Fibroblast of the aortic adventitia (primary cell): Measurements from ENCODE around the gene IFNL3. TPM values are rescaled to one million over a fixed set of nuclear protein-coding genes. Genes with fewer than 3 reads are reported as not detected.

ENCODE experiments used
- DNase-seq: peaks from one replicate; pipeline ENCODE4 v3.0.0-alpha.2; 2010; ENCODE audit warnings: low read depth
- H3K4me3 ChIP-seq: 2 replicates; pipeline ENCODE4 v1.5.1; 2011; ENCODE audit warnings: low read depth, mild to moderate bottlenecking, control low read depth, low read length, moderate library complexity
- total RNA-seq: library from RNA; depleted of rRNA; stranded (reverse); fragments of >200 nt; gene quantifications from 2 replicates; pipeline ENCODE4 v1.2.3, GENCODE V29; 2012; ENCODE audit warnings: low replicate concordance
- TF ChIP-seq, protein P1 (sequence below): IDR thresholded peaks from 2 replicates; pipeline ENCODE4 v1.5.1; 2011; ENCODE audit warnings: mild to moderate bottlenecking, low read length, control low read depth, inconsistent platforms; ENCODE audit not compliant: insufficient read depth

The IFNL3 gene
- total RNA-seq, 1 donor, result not detected

GRCh38 chr19:39262496-39262895 lies 17.7 kb upstream of the IFNL3 start:
- no peak for DNase-seq
- TF ChIP-seq, protein P1, sequence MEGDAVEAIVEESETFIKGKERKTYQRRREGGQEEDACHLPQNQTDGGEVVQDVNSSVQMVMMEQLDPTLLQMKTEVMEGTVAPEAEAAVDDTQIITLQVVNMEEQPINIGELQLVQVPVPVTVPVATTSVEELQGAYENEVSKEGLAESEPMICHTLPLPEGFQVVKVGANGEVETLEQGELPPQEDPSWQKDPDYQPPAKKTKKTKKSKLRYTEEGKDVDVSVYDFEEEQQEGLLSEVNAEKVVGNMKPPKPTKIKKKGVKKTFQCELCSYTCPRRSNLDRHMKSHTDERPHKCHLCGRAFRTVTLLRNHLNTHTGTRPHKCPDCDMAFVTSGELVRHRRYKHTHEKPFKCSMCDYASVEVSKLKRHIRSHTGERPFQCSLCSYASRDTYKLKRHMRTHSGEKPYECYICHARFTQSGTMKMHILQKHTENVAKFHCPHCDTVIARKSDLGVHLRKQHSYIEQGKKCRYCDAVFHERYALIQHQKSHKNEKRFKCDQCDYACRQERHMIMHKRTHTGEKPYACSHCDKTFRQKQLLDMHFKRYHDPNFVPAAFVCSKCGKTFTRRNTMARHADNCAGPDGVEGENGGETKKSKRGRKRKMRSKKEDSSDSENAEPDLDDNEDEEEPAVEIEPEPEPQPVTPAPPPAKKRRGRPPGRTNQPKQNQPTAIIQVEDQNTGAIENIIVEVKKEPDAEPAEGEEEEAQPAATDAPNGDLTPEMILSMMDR, result no peak
- no peak overlapping the region for H3K4me3 ChIP-seq

GRCh38 chr19:39261704-39262103 lies 16.9 kb upstream of the IFNL3 start:
- H3K4me3 ChIP-seq, result no peak overlapping the region
- no peak for DNase-seq
- TF ChIP-seq, protein P1, result no peak

- DNase-seq, result no peak
- TF ChIP-seq, protein P1, result no peak
- no peak overlapping the region for H3K4me3 ChIP-seq
These were observed 12.4 kb upstream of the IFNL3 start for GRCh38 chr19:39257227-39257626.

GRCh38 chr19:39254531-39255345 lies 9.9 kb upstream of the IFNL3 start:
- no peak overlapping the region for H3K4me3 ChIP-seq
- TF ChIP-seq, protein P1, result no peak
- DNase-seq, result no peak

- TF ChIP-seq, protein P1, result no peak
- DNase-seq, result no peak
- no peak overlapping the region for H3K4me3 ChIP-seq
These were observed 8.8 kb upstream of the IFNL3 start for GRCh38 chr19:39253374-39254149.

DNA sequence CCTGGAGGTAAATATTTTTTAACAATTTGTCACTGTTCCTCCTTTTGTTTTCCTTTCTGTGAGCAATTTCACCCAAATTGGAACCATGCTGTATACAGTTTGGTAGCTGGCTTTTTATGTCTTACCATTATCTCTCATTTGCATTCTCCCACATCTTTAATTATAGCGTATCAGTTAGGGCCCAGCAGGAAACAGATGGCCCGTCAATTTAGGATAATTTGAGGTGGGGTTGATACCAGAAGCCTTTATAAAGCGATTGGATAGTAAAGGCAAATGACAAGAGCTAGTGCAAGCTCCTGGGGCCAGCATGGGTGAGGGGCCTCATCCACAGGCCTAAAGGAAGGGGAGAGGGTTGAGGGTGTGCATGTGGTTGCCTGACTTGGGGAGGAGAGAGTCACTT lies 7.7 kb upstream of the IFNL3 start:
- no peak overlapping the region for H3K4me3 ChIP-seq
- DNase-seq, result no peak

More for the DNA sequence above, 7.7 kb upstream of the IFNL3 start:
- TF ChIP-seq, protein P1, result no peak
